ENCODE measurements around the gene SLC4A1AP. TPM values are rescaled to one million over a fixed set of nuclear protein-coding genes. Genes with fewer than 3 reads are reported as not detected.
A peak's percentile ranks its signal among the peaks of the same experiment; 100 is the strongest.

SLC4A1AP gene
- polyA plus RNA-seq, 6 donors from 2014 or later, result 14.0 to 25.9 (median 24.1) TPM

DNA sequence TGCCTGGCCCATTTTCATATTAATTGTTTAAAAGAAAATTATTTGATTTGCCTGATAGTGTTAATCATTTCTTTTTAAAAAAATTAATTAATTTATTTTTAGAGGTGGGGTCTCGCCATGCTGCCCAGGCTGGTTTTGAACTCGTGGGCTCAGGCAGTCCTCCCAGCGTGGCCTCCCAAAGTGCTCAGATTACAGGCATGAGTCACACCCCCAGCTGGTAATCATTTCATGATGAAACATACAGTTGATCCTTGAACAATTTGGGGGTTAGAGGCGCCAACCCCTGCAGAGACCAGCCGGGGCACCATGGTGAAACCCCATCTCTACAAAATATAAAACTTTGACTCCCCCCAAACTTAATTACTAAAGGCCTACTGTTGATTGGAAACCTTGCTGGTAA is 26.9 kb upstream of the SLC4A1AP start:
- Mint-ChIP-seq H3K4me3 (no peak overlapping the region), H3K27ac (no peak overlapping the region), H3K9me3 (no peaks in the 10 kb centered on the region), H3K27me3 (no peaks in the 10 kb centered on the region), H3K4me1 (peaks cover 0 to 7% (median 3%) of the 10 kb centered on the region in 3 donors), H3K36me3 (peaks cover 42 to 46% of the 10 kb centered on the region in 2 donors)
- DNase-seq, result no peak
- no peak for ATAC-seq (ENCODE audit: low read depth in 2 of 2)

DNA sequence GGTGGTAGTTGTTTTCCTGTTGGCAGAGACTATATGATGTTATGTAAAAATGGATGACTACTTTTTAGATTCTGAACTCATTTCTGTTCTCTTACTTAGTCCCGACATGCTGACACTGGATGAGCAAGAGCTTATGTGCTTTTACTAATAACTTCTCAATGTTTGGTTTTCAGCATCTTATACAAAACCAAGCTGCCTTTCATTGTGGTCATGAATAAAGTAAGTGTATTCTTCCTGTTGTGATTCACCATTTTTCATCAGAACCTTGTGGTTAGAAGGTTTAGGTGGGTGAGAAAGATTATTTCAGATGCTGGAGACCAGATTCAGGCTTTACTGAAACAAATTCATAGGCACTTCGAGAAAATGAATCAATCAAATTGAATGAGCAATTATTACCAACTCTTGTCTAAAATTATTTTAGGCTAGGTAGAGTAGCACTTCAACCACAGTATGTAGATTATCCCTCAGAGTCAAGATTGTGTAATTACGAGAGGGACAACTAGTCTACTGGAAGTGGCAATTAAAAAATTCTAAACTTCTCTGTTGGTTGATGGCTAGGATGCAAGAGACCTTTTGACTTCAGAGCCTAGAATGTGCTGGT is 25.6 kb upstream of the SLC4A1AP start:
- Mint-ChIP-seq H3K27ac (peak overlapping the region in 1 of 6 donors; percentile 12), H3K36me3 (peaks cover 33 to 36% of the 10 kb centered on the region in 2 donors), H3K4me3 (no peak overlapping the region), H3K27me3 (no peaks in the 10 kb centered on the region), H3K4me1 (peaks cover 0 to 7% (median 3%) of the 10 kb centered on the region in 3 donors), H3K9me3 (no peaks in the 10 kb centered on the region)
- DNase-seq, result no peak
- ATAC-seq (ENCODE audit: low read depth in 2 of 2), result no peak

DNA sequence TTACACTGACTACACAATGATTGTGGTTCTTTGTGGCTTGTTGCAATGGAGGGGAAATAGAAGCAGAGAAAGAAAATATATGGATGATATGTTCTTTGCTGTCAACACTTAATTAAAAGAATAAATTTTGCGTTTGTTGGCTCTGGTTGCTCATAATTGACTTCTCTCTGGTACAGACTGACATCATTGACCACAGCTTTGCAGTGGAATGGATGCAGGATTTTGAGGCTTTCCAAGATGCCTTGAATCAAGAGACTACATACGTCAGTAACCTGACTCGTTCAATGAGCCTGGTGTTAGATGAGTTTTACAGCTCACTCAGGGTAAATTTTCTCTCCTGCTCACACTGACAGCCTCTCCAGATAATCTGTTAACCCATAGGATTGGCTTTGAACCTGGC is 25.0 kb upstream of the SLC4A1AP start:
- ATAC-seq (ENCODE audit: low read depth in 2 of 2) (no peak), DNase-seq (no peak)
- H3K27ac Mint-ChIP-seq, result no peak overlapping the region
- no peaks in the 10 kb centered on the region for H3K9me3 Mint-ChIP-seq
- no peak overlapping the region for H3K4me3 Mint-ChIP-seq
- H3K27me3 Mint-ChIP-seq, result no peaks in the 10 kb centered on the region
- H3K36me3 Mint-ChIP-seq, result peaks cover 33 to 35% of the 10 kb centered on the region in 2 donors
- H3K4me1 Mint-ChIP-seq, result peaks cover 0 to 7% (median 3%) of the 10 kb centered on the region in 3 donors

DNA sequence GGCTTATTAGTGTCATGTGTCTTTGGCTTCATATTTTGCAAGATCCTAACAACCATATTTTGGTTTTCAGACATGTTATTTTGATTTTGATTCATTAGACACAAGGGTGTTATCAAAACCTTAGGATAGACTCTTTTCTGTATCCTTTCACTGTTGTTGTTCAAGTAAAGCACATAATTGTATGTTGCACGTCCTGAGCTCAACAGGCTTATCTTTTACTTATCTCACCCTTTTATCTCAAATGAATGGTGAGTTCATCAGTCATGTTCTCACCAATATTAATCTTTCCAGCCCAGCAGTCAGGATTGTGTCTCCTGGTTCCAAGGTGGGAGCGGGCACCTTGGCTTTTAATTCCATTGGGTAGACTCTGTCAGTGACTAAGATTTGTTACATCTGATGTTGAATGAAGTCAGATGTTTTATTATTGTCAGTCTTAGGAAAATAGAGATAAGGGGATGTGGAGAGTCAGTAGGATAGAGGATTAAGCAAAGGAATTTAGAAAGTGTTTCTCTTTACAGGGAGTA is 22.9 kb upstream of the SLC4A1AP start:
- Mint-ChIP-seq H3K9me3 (no peaks in the 10 kb centered on the region), H3K27me3 (no peaks in the 10 kb centered on the region), H3K4me3 (no peak overlapping the region), H3K27ac (no peak overlapping the region), H3K36me3 (peaks cover 15 to 16% of the 10 kb centered on the region in 2 donors), H3K4me1 (no peaks in the 10 kb centered on the region)
- DNase-seq, result no peak
- ATAC-seq (ENCODE audit: low read depth in 2 of 2), result no peak

DNA sequence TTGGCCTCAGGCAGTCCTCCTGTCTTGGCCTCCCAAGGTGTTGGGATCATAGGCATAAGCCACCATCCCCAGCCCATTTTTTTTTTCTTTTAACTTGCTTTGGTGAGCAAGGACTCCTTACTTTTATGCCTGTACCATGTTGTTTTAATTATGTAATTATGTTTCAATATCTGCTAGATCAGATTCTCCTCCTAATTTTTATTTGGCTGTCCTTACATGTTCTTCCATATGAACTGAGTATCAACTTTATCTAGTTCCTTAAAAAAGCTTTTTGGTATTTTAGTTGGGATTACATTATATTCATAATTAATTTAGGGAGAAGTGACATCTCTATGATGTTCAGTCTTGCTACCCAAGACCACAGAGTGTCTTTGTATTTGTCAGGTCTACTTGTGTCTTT is 18.5 kb upstream of the SLC4A1AP start:
- H3K36me3 Mint-ChIP-seq, result peaks cover 8 to 20% of the 10 kb centered on the region in 2 donors
- H3K4me1 Mint-ChIP-seq, result no peaks in the 10 kb centered on the region
- DNase-seq, result no peak
- ATAC-seq (ENCODE audit: low read depth in 2 of 2), result no peak
- no peak overlapping the region for H3K4me3 Mint-ChIP-seq
- no peaks in the 10 kb centered on the region for H3K9me3 Mint-ChIP-seq
- H3K27ac Mint-ChIP-seq, result no peak overlapping the region
- H3K27me3 Mint-ChIP-seq, result no peaks in the 10 kb centered on the region

DNA sequence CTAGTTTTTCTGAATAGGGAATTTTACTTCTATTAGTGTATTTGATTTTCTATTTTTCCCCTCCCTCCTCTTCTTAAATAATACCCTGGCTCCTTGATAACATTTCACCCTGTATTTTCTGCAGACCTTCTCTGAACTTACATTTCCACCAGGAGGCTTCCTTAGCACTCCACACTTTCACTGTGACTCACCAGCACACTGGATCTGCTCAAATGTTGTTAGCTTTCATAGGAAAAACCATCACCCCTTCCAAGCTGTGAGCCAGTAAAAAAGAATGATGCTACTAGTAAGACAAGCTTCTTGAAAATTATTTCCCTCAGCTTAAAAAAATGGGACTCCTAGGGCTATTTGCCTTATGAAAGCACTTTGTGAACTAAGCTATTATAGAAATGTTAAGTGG is 16.4 kb upstream of the SLC4A1AP start:
- peaks cover 0 to 13% of the 10 kb centered on the region in 2 donors for H3K36me3 Mint-ChIP-seq
- H3K27me3 Mint-ChIP-seq, result no peaks in the 10 kb centered on the region
- no peaks in the 10 kb centered on the region for H3K9me3 Mint-ChIP-seq
- ATAC-seq (ENCODE audit: low read depth in 2 of 2) (no peak), DNase-seq (no peak)
- H3K27ac Mint-ChIP-seq, result peak overlapping the region in 2 of 6 donors; percentile 13 to 30
- H3K4me3 Mint-ChIP-seq, result no peak overlapping the region
- no peaks in the 10 kb centered on the region for H3K4me1 Mint-ChIP-seq

DNA sequence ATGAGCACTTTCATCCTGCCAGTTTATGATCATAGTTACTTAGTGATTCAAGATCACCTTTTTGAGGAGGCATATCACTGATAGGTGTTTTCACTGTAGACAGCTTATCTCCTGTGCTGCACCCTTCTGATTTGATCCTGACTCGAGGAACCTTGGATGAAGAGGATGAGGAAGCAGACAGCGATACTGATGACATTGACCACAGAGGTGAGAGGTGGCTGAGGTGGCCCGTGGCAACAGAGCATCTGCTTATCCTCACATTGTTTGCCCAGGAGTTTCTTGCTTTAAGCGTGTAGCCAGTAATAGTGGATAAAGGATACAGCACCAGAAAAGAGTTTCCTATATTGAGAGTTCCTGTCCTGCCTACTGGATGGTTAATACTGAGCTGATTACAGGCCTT is 16.0 kb upstream of the SLC4A1AP start:
- H3K4me3 Mint-ChIP-seq, result no peak overlapping the region
- ATAC-seq (ENCODE audit: low read depth in 2 of 2) (no peak), DNase-seq (no peak)
- H3K36me3 Mint-ChIP-seq, result peaks cover 0 to 17% of the 10 kb centered on the region in 2 donors
- no peaks in the 10 kb centered on the region for H3K27me3 Mint-ChIP-seq
- no peaks in the 10 kb centered on the region for H3K9me3 Mint-ChIP-seq
- H3K27ac Mint-ChIP-seq, result no peak overlapping the region
- no peaks in the 10 kb centered on the region for H3K4me1 Mint-ChIP-seq

DNA sequence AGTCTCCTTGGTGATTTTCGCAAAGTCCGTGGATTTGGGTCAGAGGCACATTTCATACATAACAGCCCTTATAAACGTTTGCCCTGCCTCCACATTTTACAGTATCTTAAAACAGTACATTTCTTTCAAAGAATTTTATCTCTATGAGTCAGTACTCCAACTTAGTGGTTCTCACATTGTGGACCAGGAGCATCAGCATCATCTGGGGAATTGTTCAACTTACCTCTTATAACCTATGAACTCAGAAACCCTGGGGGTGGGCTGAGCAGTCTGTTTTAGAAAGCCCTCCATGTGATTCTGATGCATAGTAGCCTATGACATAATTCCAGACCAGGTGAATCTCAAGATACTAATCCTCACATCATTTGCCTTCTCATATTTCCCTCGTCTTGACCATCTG is 12.6 kb upstream of the SLC4A1AP start:
- DNase-seq (no peak), ATAC-seq (ENCODE audit: low read depth in 2 of 2) (no peak)
- no peak overlapping the region for H3K4me3 Mint-ChIP-seq
- H3K27ac Mint-ChIP-seq, result peak overlapping the region in 1 of 6 donors; percentile 39
- peaks cover 6 to 13% (median 10%) of the 10 kb centered on the region in 3 donors for H3K4me1 Mint-ChIP-seq
- no peaks in the 10 kb centered on the region for H3K9me3 Mint-ChIP-seq
- peaks cover 20 to 32% of the 10 kb centered on the region in 2 donors for H3K36me3 Mint-ChIP-seq
- no peaks in the 10 kb centered on the region for H3K27me3 Mint-ChIP-seq

DNA sequence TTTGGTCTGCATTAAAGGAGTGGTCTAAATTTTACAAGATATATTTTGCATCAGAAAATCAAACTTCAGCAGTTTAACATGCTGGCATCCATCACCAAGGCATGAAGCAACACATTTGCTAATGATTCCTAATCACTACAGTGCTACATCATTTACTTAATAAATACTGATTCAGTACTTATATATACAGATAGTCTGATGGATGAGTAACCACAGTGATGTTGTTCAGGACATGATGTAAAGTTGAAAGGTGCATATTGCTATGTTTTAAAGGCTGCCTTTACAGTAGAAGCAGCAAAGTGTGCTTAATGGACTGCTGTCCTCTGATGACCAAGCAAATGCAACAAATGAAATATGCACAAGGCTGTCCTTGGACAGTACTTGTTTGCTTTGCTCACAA is 11.3 kb upstream of the SLC4A1AP start:
- Mint-ChIP-seq H3K27me3 (no peaks in the 10 kb centered on the region), H3K9me3 (no peaks in the 10 kb centered on the region), H3K4me3 (no peak overlapping the region), H3K4me1 (peaks cover 6 to 13% (median 10%) of the 10 kb centered on the region in 3 donors), H3K27ac (peak overlapping the region in 2 of 6 donors; percentile 3 to 93), H3K36me3 (peaks cover 20 to 32% of the 10 kb centered on the region in 2 donors)
- ATAC-seq (ENCODE audit: low read depth in 2 of 2) (no peak), DNase-seq (no peak)

DNA sequence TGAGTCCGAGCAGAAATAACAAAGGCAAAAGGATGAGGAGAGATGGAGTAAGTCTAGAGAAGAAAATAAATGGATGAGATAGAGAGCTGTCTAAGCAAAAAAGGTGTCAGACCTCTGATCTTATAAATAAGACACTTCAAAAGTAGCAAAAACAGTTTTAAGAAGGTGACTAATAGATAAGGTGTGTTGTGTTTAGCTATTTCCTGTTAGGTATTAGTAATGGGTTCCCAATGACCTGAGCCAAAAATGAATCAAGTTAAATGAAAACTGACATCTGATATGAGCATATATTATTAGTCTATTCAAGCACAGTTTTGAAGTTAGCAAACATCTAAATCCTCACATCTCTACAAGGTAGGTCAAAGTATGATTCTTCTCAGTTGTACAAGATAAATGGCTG is 10.9 kb upstream of the SLC4A1AP start:
- peaks cover 20 to 28% of the 10 kb centered on the region in 2 donors for H3K36me3 Mint-ChIP-seq
- no peak for ATAC-seq (ENCODE audit: low read depth in 2 of 2)

DNA sequence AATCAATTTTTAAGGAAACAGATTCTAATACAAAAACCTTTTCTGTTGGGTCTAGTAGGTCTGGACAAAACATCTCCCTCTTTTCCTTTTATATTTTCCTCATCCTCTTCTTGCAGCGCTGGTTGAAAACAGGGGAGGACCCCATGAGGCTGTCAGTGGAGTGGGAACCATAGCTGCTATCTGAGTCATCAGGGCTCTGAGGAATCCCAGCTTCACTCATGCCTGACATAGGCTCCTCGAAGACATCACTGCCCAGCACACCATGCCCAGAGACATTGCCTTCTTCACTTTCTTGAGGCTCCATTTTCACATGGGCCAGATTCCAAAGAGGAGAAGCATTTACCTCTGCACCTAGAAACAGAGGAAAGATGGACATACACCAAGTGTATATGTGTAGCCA is 10.3 kb upstream of the SLC4A1AP start:
- Mint-ChIP-seq H3K4me1 (peaks cover 6 to 13% (median 10%) of the 10 kb centered on the region in 3 donors), H3K36me3 (peaks cover 20 to 26% of the 10 kb centered on the region in 2 donors), H3K4me3 (no peak overlapping the region), H3K9me3 (no peaks in the 10 kb centered on the region), H3K27ac (peak overlapping the region in 3 of 6 donors; percentile 53 to 91 (median 62)), H3K27me3 (no peaks in the 10 kb centered on the region)
- DNase-seq (no peak), ATAC-seq (ENCODE audit: low read depth in 2 of 2) (no peak)

More for the DNA sequence above, 10.9 kb upstream of the SLC4A1AP start:
- H3K4me1 Mint-ChIP-seq, result peaks cover 6 to 13% (median 10%) of the 10 kb centered on the region in 3 donors
- no peaks in the 10 kb centered on the region for H3K9me3 Mint-ChIP-seq
- no peak for DNase-seq
- H3K27ac Mint-ChIP-seq, result peak overlapping the region in 2 of 6 donors; percentile 3 to 93
- H3K4me3 Mint-ChIP-seq, result no peak overlapping the region
- H3K27me3 Mint-ChIP-seq, result no peaks in the 10 kb centered on the region

DNA sequence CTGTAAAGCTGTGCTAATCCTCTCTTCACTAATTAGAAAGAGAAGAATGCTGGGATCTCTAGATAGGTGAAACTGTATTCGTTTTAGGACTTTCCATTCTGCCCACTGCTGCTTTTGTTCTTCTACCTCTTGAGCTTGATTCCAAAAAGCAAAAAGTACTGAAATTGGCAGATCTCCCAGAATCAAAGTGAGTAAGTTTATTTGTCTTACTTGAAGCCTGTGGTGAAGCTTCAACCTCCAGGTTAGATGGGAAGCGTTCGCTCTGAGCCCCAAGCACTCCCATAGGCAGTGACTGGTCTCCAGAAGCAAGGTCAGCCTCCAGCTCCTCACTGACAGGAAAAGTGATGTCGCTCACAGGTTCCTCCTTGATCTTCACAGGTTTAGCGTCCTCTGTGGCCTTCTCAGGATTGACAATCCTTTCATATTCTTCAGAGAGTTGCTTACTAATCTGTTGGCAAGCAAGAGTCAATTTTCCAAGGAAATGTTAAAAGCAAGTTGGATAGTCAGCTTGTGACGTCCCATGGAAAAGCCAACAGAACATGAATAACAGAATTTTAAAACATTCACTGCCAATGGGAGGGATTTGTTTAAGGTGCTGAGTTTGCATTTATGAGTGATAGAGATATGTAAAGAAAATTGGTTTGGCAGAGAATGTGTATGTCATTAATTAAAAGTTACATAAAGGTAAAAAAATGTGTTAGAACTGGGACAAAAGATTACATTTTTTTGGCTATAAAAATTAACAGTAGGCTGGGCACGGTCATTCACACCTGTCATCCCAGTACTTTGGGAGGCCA is 8.3 kb upstream of the SLC4A1AP start:
- ATAC-seq (ENCODE audit: low read depth in 2 of 2) (no peak), DNase-seq (no peak)
- H3K27me3 Mint-ChIP-seq, result no peaks in the 10 kb centered on the region
- peaks cover 20 to 27% of the 10 kb centered on the region in 2 donors for H3K36me3 Mint-ChIP-seq
- H3K27ac Mint-ChIP-seq, result peak overlapping the region in 2 of 6 donors; percentile 8 to 15
- H3K9me3 Mint-ChIP-seq, result no peaks in the 10 kb centered on the region
- H3K4me1 Mint-ChIP-seq, result peaks cover 6 to 19% (median 10%) of the 10 kb centered on the region in 3 donors
- no peak overlapping the region for H3K4me3 Mint-ChIP-seq

DNA sequence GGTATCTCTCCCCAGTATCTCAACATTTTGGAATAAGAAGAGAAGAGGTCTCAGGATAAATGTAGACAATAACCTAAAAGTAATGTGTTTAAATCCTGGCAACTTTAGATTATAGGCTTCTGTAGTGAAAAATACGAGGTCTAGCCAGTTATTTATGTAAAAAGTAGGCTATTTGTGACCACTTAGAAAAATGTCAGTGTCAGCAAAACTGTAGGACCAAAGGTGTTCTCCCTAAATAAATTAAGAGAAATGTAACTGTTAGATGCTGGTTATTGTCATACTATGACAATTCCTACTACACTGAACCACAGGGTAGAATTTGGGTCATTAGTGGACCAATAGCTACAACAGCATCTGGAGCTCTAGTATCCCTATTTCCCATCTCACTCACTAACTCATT is 2.3 kb upstream of the SLC4A1AP start:
- no peaks in the 10 kb centered on the region for H3K27me3 Mint-ChIP-seq
- no peaks in the 10 kb centered on the region for H3K9me3 Mint-ChIP-seq
- H3K4me3 Mint-ChIP-seq, result peak overlapping the region in 5 of 8 donors; percentile 50 to 99 (median 65)
- peaks cover 15% of the 10 kb centered on the region in 2 donors for H3K36me3 Mint-ChIP-seq
- DNase-seq (no peak), ATAC-seq (ENCODE audit: low read depth in 2 of 2) (no peak)
- peak overlapping the region in 3 of 6 donors; percentile 1 to 21 (median 11) for H3K27ac Mint-ChIP-seq
- H3K4me1 Mint-ChIP-seq, result peaks cover 22 to 40% (median 34%) of the 10 kb centered on the region in 3 donors
